Stimulated activated CD8-positive, alpha-beta memory T cell treated with anti-CD3 and anti-CD28 coated beads, Interleukin-7, amount 100 ng/mL, for 24 hours (primary cell): ENCODE measurements around the gene ETV3.
A peak's percentile ranks its signal among the peaks of the same experiment; 100 is the strongest.

Source experiments
- DNase-seq: peaks from one replicate; pipeline ENCODE4 v3.0.0-alpha.2; 2020; ENCODE audit warnings: low read depth

Gene ETV3

DNA sequence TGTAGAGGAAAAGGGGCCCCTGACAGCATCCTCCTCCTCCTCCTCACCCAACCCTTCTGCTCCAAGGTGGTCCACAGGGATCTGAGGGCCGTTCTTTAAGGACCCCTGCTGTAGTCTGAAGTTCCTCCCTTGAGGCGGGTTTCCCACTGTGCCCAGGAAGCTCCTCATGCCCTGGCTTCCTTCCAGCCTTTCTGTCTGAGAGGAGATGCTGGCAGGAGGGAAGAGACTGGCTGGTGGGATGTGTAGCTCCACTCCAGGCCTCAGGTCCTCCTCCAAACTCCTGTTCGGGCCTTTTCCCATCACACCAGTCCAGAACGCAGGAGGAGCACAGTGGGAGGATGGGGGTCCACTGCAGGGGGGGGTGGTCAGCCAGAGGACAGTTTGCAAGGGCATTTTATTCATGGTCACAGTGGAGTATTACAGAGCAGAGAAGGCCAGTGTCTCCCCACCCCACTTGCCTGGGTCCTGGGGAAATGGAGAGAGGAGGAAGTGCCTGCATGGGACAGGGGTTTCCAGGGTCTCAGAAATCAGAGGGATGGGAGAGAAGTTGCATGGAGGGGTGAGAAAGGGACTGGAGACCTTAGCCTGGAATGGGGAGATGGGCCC is 46.4 kb downstream of the ETV3 start:
- DNase-seq: no peak

DNA sequence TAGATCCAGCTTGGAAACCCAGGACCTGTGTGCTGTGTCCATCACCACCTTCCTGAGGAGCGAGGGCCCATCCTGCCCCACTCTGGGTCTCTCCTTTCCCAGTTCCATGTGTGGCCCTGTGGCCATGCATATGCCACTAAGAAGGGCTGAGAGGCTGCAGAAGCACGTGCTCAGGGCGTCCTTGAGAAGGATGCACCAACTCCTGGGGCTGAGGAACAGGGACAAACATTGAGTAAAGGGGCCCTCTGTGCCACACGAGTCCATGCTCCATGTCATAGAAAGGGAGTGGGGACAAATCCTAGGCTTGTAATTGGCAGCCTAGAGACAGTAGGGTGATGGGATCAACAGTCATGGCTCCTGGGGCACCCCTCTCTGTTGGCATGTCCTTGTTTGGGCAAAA is 47.0 kb downstream of the ETV3 start:
- DNase-seq: no peak

DNA sequence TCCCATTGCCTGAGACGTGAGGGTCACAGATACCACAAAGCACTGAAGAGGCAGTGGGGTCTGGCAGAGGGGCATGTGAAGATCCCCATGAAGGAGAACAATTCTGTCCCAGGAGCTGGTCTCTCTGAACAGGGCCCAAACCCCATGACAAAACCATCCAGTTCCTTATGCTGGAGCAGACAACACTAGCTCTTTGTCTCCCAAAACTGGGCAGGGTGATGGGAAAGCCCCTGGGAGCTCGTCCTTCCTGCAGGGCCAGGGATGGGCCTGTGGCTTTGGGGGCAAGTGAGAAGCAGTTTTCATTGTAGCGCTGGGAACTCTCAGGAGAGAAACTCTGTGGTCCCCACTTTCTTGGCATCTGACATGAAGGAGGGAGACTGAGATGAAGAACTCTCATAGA is 47.4 kb downstream of the ETV3 start:
- DNase-seq: no peak

DNA sequence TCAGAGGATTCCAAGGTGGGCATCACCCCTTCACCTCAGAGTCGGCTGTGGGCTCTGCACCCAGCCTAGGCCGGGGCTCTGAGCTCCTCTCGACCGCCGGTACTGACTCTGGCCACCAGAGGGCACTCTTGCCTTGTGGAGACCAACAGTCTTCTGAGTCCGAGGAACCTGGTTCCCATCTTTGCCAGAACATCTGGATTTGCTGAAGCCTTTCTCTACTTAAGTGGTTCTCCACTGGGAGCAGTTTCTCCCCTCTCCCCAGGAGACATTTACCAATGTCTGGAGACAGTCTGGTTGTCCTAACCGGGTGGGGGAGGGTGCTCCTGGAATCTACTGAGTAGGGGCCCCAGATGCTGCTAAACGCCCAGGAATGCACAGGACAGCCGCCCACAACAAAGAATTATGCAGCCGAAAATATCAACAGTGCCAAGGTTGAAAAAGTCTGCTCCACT is 48.0 kb downstream of the ETV3 start:
- DNase-seq: peak; percentile 88

DNA sequence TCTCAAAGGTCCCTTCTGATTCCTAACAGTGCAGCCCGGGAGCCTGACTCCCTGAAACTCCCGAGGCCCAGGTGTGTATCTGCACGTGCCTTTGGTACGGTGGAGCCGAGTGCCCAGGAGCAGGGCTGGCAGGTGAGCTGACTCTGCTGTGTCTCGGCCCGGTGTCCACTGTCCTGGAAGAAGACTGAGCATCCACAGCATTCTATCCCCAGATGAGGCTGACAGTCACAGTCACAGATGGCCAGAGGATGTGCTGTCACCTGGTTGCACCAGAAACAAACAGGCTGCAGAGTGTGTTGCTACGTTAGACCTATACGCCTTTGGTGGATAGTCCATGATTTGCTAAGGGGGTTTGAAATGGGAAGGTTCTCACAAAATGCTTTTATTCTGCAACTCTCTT is 48.4 kb downstream of the ETV3 start:
- no peak for DNase-seq

DNA sequence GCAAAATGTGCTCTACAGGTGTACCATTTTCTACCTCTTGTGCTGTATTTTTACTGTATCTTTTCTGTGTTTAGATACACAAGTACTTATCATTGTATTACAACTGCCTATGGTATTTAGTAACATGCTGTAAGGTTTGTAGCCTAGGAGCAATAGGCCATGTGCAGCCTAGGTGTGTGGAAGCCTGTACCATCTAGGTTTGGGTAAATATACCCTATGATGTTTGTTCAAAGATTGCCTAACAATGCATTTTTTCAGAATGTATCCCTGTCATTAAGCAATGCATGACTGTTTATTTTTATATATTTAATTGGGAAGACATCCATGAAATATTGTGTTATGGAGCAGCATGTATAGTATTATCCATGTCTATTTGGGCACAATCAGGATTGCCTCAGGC is 49.6 kb downstream of the ETV3 start:
- no peak for DNase-seq

DNA sequence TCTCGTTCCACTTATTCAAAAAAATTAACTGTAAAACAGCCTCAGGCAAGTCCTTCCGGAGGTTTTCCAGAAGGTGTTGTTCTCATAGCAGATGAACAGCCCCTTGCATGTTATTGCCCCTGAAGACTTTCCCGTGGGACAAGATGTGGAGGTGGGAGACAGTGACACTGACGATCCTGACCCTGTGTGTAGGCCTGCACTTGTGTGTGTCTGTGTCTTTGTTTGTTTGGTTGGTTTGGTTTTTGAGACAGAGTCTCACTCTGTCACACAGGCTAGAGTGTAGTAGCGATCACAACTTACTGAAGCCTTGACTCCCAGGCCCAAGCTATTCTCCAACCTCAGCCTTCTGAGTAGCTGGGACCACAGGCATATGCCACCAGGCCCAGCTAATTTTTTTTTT is 51.2 kb downstream of the ETV3 start:
- DNase-seq: no peak

DNA sequence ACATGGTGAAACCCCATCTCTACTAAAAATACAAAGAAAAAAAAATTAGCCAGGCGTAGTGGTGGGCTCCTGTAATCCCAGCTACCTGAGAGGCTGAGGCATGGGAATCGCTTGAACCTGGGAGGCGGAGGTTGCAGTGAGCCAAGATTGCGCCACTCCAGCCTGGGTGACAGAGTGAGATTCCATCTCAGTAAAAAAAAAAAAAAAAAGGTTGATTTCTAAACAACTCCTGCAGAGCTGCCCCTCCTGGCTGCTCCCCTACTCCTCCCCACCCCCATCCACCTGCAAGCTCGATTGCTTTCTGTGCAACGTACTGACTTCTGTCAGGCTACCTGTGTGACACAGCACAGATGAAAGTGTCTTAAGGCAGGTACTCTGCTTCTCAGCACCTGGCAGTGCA is 51.9 kb downstream of the ETV3 start:
- DNase-seq: no peak

DNA sequence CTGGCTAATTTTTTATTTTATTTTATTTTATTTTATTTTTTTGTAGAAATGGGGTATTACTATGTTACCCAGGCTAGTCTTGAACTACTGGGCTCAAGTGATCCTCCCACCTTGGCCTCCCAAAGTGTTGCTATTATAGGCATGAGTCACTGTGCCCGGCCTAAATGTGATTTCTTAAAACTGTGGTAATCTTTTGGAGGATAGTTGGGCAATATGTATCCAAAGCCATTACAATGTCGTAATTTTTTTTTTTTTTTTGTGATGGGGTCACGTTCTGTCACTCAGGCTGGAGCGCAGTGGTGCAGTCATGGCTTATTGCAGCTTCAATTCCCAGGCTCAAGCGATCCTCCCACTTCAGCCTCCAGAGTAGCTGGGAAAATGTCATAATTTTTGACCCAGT is 52.8 kb downstream of the ETV3 start:
- DNase-seq: no peak

DNA sequence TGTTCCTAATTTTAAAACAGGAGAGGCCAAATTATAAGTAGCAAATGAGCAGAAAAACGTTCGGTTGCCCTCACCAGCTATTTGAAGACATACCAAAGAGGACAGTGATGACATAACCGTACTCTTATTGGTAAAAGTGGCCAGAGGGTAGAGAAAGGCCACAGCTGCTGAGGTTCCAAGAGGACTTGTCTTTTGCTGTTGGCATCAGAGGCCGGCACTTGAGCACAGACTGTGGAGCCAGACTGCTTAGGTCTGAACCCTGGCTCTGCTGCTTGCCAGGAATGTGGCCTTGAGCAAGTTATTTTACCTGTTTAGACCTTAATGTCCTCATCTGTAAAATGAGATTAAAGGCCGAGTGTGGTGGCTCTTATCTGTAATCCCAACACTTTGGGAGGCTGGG is 53.5 kb downstream of the ETV3 start:
- no peak for DNase-seq

DNA sequence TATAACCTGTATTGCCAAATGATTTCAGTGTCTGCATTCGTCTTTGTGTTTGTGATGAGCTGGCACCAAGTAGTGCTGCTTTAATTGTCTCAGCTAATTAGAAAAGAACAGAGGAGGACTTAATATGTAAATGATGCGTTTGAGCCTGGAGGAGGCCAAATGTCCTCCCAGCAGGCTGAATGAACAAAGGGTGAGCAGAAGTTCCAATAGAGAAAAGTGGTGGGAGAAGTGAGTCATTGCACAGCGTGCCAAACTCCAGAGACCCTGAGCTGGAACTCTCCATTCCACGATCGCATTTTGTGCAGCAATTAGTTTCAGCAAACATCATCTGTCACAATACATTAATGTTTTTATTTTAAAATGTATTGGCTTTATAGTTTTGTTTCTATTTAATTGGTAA is 56.5 kb downstream of the ETV3 start:
- no peak for DNase-seq

DNA sequence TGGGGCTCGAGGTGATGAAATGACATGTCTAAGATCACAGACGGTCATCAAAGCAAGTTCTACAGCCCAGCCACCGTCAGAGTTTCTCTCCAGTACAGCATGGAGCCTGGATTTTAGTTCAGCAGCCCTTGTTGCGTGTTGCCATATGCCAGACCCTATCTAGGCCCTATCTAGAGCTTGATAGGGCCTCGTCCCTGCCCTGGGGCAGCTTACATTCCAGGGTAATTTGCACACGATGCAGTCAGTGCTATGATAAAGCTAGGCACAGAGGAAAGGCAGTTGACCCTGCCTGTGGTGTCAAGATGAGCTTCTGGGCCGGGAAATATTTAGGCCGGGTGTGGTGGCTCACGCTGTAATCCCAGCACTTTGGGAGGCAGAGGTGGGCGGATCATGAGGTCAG is 57.5 kb downstream of the ETV3 start:
- no peak for DNase-seq

DNA sequence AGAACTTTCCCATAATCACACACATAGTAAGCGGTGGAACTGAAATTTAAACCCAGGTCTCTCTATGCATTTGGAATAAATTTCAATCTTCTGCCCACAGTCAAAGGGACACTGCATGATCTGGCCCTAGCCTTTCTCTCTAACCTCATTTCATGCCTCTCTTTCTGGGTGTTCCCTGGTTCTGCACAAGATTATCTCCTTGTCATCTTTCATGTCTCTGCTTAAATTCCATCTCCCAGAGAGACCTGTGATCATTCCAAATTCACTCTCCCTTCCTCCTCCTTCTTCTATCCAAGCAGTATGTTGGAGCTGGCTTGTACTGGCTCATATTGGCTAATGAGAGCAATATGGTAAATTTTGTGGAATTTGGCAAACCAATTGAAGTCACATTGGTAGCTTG is 60.8 kb downstream of the ETV3 start:
- DNase-seq: no peak

DNA sequence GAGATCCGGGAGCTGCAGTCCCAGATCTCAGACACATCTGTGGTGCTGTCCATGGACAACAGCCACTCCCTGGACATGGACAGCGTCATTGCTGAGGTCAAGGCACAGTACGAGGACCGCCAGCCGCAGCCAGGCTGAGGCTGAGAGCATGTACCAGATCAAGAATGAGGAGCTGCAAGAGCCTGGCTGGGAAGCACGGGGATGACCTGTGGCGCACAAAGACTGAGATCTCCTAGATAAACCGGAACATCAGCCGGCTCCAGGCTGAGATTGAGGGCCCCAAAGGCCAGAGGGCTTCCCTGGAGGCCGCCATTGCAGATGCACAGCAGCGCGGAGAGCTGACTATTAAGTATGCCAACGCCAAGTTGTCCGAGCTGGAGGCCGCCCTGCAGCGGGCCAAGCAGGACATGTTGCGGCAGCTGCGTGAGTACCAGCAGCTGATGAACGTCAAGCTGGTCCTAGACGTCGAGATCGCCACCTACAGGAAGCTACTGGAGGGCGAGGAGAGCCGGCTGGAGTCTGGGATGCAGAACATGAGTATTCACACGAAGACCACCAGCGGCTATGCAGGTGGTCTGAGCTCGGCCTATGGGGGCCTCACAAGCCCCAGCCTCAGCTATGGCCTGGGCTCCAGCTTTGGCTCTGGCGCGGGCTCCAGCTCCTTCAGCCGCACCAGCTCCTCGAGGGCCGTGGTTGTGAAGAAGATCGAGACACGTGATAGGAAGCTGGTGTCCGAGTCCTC is 64.1 kb downstream of the ETV3 start:
- no peak for DNase-seq
